Neural progenitor cell (in vitro differentiated cells): ENCODE measurements around the gene LDLRAD4. TPM values are rescaled to one million over a fixed set of nuclear protein-coding genes. Genes with fewer than 3 reads are reported as not detected.

Experiments used
- DNase-seq: peaks from one replicate; pipeline ENCODE4 v3.0.0-alpha.2; 2016; ENCODE audit warnings: low spot score
- H2AFZ ChIP-seq: fragments of 200-600 bp; sonication (generic); replicated peaks from 2 replicates; pipeline ENCODE4 v1.6.1; 2016; ENCODE audit warnings: antibody characterized with exemption
- H3F3A ChIP-seq: fragments of 200-600 bp; sonication (generic); 2 replicates; pipeline ENCODE4 v1.6.1; 2016; ENCODE audit warnings: antibody characterized with exemption, low read depth
- H3K27ac ChIP-seq: fragments of 200-600 bp; sonication (generic); 2 replicates; pipeline ENCODE4 v1.5.1; 2016; ENCODE audit warnings: mild to moderate bottlenecking
- H3K27me3 ChIP-seq: fragments of 200-600 bp; sonication (generic); 2 replicates; pipeline ENCODE4 v1.6.1; 2016; ENCODE audit warnings: mild to moderate bottlenecking, moderate library complexity
- H3K36me3 ChIP-seq: fragments of 200-600 bp; sonication (generic); 2 replicates; pipeline ENCODE4 v1.5.1; 2016
- H3K4me1 ChIP-seq: fragments of 200-600 bp; sonication (generic); 2 replicates; pipeline ENCODE4 v1.6.1; 2016; ENCODE audit warnings: mixed run types
- H3K4me2 ChIP-seq: fragments of 200-600 bp; sonication (generic); 2 replicates; pipeline ENCODE4 v1.6.1; 2016
- H3K4me3 ChIP-seq: fragments of 200-600 bp; sonication (generic); 2 replicates; pipeline ENCODE4 v1.5.1; 2016
- H3K79me2 ChIP-seq: fragments of 200-600 bp; sonication (generic); 2 replicates; pipeline ENCODE4 v1.6.1; 2016; ENCODE audit warnings: low read depth
- H3K9ac ChIP-seq: fragments of 200-600 bp; sonication (generic); 2 replicates; pipeline ENCODE4 v1.6.1; 2016
- H3K9me3 ChIP-seq: fragments of 200-600 bp; sonication (generic); 2 replicates; pipeline ENCODE4 v1.5.1; 2016; ENCODE audit warnings: low read depth
- H4K20me1 ChIP-seq: fragments of 200-600 bp; sonication (generic); 2 replicates; pipeline ENCODE4 v1.6.1; 2016; ENCODE audit warnings: low read depth
- H3K27ac Mint-ChIP-seq: 3 replicates; pipeline ENCODE4 v1.8.0; 2021; ENCODE audit warnings: mixed read lengths
- H3K27me3 Mint-ChIP-seq: 2 replicates; pipeline ENCODE4 v1.8.0; 2022; ENCODE audit warnings: low read depth, mild to moderate bottlenecking, inconsistent platforms, moderate library complexity, mixed read lengths; ENCODE audit not compliant: insufficient read depth
- H3K36me3 Mint-ChIP-seq: 3 replicates; pipeline ENCODE4 v1.8.0; 2021; ENCODE audit warnings: mixed read lengths
- H3K4me1 Mint-ChIP-seq: 3 replicates; pipeline ENCODE4 v1.8.0; 2021; ENCODE audit warnings: mixed read lengths
- H3K4me3 Mint-ChIP-seq: 3 replicates; pipeline ENCODE4 v1.8.0; 2021; ENCODE audit warnings: mild to moderate bottlenecking, moderate library complexity, mixed read lengths
- H3K9me3 Mint-ChIP-seq: 3 replicates; pipeline ENCODE4 v1.8.0; 2020; ENCODE audit warnings: mixed read lengths
- CTCF ChIP-seq: fragments of 200-600 bp; sonication (generic); IDR thresholded peaks from 2 replicates; pipeline ENCODE4 v1.5.1; 2017; ENCODE audit warnings: antibody characterized with exemption, mild to moderate bottlenecking
- EZH2 ChIP-seq: fragments of 200-600 bp; sonication (generic); IDR thresholded peaks from 2 replicates; pipeline ENCODE4 v1.6.1; 2017; ENCODE audit warnings: antibody characterized with exemption, mild to moderate bottlenecking, moderate library complexity
- EZH2phosphoT487 ChIP-seq: fragments of 200-600 bp; sonication (generic); IDR thresholded peaks from 2 replicates; pipeline ENCODE4 v1.6.1; 2017; ENCODE audit warnings: antibody characterized with exemption
- total RNA-seq: library from RNA; depleted of rRNA; stranded (reverse); fragments of >200 nt; gene quantifications from 2 replicates; pipeline ENCODE4 v1.2.3, GENCODE V29; 2015; ENCODE audit warnings: low replicate concordance

LDLRAD4 gene
- total RNA-seq, 1 donor from 2014 or later = 0.65 TPM

DNA sequence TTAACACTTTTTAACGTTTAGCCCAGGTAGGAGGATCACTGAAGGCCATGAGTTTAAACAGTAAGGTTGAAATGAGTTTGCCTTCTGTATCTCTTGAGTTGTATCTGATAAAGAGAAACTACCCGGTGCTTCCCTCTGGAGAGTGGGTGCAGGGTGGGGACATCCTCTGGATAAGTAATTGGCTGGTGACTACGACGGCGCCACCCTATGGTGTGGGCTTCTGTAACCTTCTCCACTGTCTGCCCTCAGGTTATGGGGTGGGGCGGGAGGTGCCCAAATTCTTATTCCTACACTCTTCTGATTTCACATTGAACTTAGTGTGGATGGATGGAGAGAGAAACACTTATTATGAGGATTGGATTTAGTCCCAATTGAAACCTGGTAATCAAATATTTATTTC, 68.8 kb downstream of the LDLRAD4 start:
- H3K9me3 Mint-ChIP-seq = peaks cover 12% of the 10 kb centered on the region
- TF ChIP-seq EZH2phosphoT487 = no peak
- no peak for TF ChIP-seq CTCF
- no peak for TF ChIP-seq EZH2

DNA sequence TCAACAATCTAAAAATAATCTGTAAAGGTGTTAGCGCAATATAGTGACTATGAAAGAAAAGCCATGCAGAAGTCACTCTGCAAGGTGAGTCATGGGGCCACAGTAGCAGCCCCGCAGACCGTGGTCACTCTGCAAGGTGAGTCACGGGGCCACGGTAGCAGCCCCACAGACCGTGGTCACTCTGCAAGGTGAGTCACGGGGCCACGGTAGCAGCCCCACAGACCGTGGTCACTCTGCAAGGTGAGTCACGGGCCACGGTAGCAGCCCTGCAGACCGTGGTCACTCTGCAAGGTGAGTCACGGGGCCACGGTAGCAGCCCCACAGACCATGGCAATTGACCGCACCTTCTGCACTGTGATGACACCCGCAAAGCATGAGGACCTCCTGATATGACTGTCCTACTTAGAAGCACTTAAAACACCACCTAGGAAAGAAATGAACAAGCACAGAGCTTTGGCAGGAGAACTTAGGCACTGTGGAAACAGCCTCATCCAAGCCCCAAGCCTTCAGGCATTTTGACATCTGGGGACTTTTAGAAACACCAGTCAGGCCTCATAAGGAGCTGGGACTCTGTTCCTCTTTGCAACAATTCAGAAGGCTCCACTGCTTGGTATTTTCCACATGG, 70.1 kb downstream of the LDLRAD4 start:
- no peak for DNase-seq
- H3K27me3 ChIP-seq = no peaks in the 10 kb centered on the region
- Mint-ChIP-seq H3K9me3 (peaks cover 4% of the 10 kb centered on the region), H3K36me3 (peaks cover 1% of the 10 kb centered on the region), H3K4me1 (peaks cover 25% of the 10 kb centered on the region), H3K27me3 (peaks cover 4% of the 10 kb centered on the region), H3K27ac (no peak overlapping the region), H3K4me3 (no peak overlapping the region)
- no peaks in the 10 kb centered on the region for H3K9me3 ChIP-seq
- H3K9ac ChIP-seq = no peak overlapping the region
- H4K20me1 ChIP-seq = no peaks in the 10 kb centered on the region
- H3K4me1 ChIP-seq = no peaks in the 10 kb centered on the region
- H3K79me2 ChIP-seq = no peaks in the 10 kb centered on the region
- no peak overlapping the region for H3K4me3 ChIP-seq
- H3K36me3 ChIP-seq = no peaks in the 10 kb centered on the region
- H3F3A ChIP-seq = no peaks in the 10 kb centered on the region
- H2AFZ ChIP-seq = no peak overlapping the region
- H3K4me2 ChIP-seq = no peak overlapping the region
- no peak overlapping the region for H3K27ac ChIP-seq
- TF ChIP-seq EZH2phosphoT487 = no peak
- no peak for TF ChIP-seq EZH2
- TF ChIP-seq CTCF = no peak

More for the DNA sequence above, 68.8 kb downstream of the LDLRAD4 start:
- Mint-ChIP-seq H3K27ac (no peak overlapping the region), H3K36me3 (peaks cover 3% of the 10 kb centered on the region), H3K4me1 (peaks cover 18% of the 10 kb centered on the region), H3K27me3 (peaks cover 4% of the 10 kb centered on the region), H3K4me3 (no peak overlapping the region)
- Histone ChIP-seq H3K4me1 (no peaks in the 10 kb centered on the region), H3K4me2 (no peak overlapping the region), H2AFZ (no peak overlapping the region), H3K9me3 (no peaks in the 10 kb centered on the region), H4K20me1 (no peaks in the 10 kb centered on the region), H3K27me3 (no peaks in the 10 kb centered on the region), H3K79me2 (no peaks in the 10 kb centered on the region), H3K9ac (no peak overlapping the region), H3K4me3 (no peak overlapping the region), H3K36me3 (no peaks in the 10 kb centered on the region), H3K27ac (no peak overlapping the region), H3F3A (no peaks in the 10 kb centered on the region)
- DNase-seq = no peak

GRCh38 chr18:13289481-13290205, 71.1 kb downstream of the LDLRAD4 start:
- H3K36me3 Mint-ChIP-seq = no peaks in the 10 kb centered on the region
- no peaks in the 10 kb centered on the region for H3F3A ChIP-seq

More at GRCh38 chr18:13289481-13290205, 71.1 kb downstream of the LDLRAD4 start:
- TF ChIP-seq EZH2 (no peak), EZH2phosphoT487 (no peak), CTCF (no peak)
- Mint-ChIP-seq H3K4me1 (peaks cover 33% of the 10 kb centered on the region), H3K27me3 (peaks cover 4% of the 10 kb centered on the region), H3K4me3 (no peak overlapping the region), H3K27ac (no peak overlapping the region), H3K9me3 (no peaks in the 10 kb centered on the region)
- Histone ChIP-seq H3K36me3 (no peaks in the 10 kb centered on the region), H4K20me1 (no peaks in the 10 kb centered on the region), H3K79me2 (no peaks in the 10 kb centered on the region), H3K9ac (no peak overlapping the region), H3K27ac (no peak overlapping the region), H3K4me1 (no peaks in the 10 kb centered on the region), H3K4me3 (no peak overlapping the region), H3K9me3 (no peaks in the 10 kb centered on the region), H2AFZ (no peak overlapping the region), H3K27me3 (no peaks in the 10 kb centered on the region), H3K4me2 (no peak overlapping the region)
- no peak for DNase-seq
